ENCODE measurements around the gene EGFL8.

EGFL8 gene

DNA sequence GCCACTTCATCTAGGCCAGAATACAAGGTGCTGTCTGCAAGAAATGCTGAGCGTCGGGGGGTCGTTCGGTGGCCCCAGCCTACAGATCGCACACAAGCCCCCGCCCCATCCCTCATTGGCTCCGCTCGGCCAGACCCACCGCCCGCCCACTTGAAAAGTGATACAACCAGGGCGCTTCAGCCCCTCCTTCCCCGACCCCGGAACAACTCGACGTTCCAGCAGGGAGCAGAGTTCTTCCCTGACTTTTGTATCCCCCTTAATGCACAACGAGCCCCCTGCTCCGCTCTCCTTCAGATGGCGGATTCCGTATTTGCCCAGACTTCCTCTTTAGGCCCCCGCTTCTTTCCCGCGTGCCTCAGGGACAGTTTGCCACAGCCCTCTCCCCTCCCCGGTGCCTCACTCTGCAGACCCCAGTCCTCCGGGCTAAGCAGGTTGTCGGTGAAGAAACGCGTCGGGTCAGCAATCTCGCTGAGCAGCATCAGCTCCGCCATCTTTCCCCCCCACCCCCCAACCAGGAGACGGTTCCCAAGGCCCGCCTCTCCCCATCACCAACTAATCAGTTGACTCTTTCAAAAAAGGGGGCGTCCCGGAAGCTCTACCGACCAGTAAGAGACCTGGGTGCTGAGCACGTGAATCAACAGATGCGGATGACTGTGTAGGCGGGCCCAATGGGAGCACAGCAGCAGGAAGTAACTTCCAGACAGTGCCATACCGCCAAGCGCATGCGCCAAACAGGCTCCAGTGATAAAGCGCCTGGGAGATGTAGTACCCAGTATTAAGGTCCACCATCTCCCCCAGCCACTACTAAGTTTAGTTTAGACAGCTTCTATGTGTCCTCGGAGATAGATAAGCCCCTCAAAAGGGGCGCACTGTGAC is 36.4 kb upstream of the EGFL8 start, which contains the start of gene ATF6B:
Gene ATF6B, minus strand, starts transcription at position 530 of the 876 bp plus-strand sequence. Its CDS starts 39 bp downstream, at position 491.
- TF ChIP-seq TCF12 (IDR thresholded peaks at IDR 0.05; ENCODE audit: low read depth) (0 out of 2 replicates have a peak, but pooled peaks have one; percentile 41), CREB1 (IDR thresholded peaks at IDR 0.05; ENCODE audit: low read depth) (peak; percentile 60; the same call in 1 of the 2 replicates), ZBTB7A (IDR thresholded peaks at IDR 0.05; ENCODE audit: low read depth) (peak; percentile 59; the same call in 1 of the 2 replicates), FOXM1 (IDR thresholded peaks at IDR 0.05; ENCODE audit: borderline replicate concordance, low read depth) (peak; percentile 34; the same call in 1 of the 2 replicates), CEBPB (IDR thresholded peaks at IDR 0.05) (no peak), EP300 (IDR thresholded peaks at IDR 0.05; ENCODE audit: borderline replicate concordance) (no peak), RAD21 (IDR thresholded peaks at IDR 0.05; ENCODE audit: low read depth) (no peak), YY1 (IDR thresholded peaks at IDR 0.05; ENCODE audit: low read depth) (peak; percentile 92), TAF1 (IDR thresholded peaks at IDR 0.05; ENCODE audit: low read depth) (peak; percentile 79), EGR1 (IDR thresholded peaks at IDR 0.05) (peak; percentile 64), NFIC (IDR thresholded peaks at IDR 0.05) (no peak), TEAD4 (IDR thresholded peaks at IDR 0.05) (no peak)
- TF ChIP-seq, protein P1, sequence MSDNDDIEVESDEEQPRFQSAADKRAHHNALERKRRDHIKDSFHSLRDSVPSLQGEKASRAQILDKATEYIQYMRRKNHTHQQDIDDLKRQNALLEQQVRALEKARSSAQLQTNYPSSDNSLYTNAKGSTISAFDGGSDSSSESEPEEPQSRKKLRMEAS (IDR thresholded peaks at IDR 0.05): no peak; the same call in 1 of the 2 replicates
- TF ChIP-seq, protein P2, sequence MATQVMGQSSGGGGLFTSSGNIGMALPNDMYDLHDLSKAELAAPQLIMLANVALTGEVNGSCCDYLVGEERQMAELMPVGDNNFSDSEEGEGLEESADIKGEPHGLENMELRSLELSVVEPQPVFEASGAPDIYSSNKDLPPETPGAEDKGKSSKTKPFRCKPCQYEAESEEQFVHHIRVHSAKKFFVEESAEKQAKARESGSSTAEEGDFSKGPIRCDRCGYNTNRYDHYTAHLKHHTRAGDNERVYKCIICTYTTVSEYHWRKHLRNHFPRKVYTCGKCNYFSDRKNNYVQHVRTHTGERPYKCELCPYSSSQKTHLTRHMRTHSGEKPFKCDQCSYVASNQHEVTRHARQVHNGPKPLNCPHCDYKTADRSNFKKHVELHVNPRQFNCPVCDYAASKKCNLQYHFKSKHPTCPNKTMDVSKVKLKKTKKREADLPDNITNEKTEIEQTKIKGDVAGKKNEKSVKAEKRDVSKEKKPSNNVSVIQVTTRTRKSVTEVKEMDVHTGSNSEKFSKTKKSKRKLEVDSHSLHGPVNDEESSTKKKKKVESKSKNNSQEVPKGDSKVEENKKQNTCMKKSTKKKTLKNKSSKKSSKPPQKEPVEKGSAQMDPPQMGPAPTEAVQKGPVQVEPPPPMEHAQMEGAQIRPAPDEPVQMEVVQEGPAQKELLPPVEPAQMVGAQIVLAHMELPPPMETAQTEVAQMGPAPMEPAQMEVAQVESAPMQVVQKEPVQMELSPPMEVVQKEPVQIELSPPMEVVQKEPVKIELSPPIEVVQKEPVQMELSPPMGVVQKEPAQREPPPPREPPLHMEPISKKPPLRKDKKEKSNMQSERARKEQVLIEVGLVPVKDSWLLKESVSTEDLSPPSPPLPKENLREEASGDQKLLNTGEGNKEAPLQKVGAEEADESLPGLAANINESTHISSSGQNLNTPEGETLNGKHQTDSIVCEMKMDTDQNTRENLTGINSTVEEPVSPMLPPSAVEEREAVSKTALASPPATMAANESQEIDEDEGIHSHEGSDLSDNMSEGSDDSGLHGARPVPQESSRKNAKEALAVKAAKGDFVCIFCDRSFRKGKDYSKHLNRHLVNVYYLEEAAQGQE (IDR thresholded peaks at IDR 0.05; ENCODE audit: low read depth): no peak
- TF ChIP-seq, protein P3, sequence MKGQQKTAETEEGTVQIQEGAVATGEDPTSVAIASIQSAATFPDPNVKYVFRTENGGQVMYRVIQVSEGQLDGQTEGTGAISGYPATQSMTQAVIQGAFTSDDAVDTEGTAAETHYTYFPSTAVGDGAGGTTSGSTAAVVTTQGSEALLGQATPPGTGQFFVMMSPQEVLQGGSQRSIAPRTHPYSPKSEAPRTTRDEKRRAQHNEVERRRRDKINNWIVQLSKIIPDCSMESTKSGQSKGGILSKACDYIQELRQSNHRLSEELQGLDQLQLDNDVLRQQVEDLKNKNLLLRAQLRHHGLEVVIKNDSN (IDR thresholded peaks at IDR 0.05): peak; percentile 95

DNA sequence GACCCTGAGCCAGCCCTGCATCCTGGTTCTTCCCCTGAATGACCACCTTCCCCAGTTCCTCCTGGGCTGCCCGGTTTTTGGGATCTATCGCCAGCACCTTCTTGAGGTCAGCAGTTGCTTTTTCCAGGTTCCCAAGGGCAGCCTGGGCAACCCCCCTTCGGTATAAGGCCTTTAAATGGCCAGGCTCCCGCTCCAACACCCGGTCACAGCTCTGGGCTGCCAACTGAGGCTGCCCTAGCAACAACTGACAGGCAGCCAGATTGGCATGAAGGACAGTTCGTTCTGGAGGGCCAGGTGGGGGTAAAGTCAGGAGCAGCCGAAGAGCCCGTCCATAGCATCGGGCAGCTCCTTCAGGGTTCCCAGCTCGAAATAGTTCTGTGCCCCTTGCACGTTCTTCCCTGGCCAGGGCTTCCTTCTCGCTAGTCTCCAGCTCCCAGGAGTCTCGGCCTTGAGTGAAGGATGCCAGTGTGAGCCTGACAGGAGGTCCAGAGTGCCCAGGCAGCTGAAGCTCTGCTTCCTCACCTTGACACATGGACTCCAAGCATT is 35.6 kb upstream of the EGFL8 start:
- TF ChIP-seq TAF1 (IDR thresholded peaks at IDR 0.05; ENCODE audit: low read depth): no peak
- TF ChIP-seq TEAD4 (IDR thresholded peaks at IDR 0.05): no peak
- no peak for TF ChIP-seq NFIC (IDR thresholded peaks at IDR 0.05)
- TF ChIP-seq ZBTB7A (IDR thresholded peaks at IDR 0.05; ENCODE audit: low read depth): no peak
- no peak for TF ChIP-seq EP300 (IDR thresholded peaks at IDR 0.05; ENCODE audit: borderline replicate concordance)
- TF ChIP-seq, protein P1 (IDR thresholded peaks at IDR 0.05): no peak
- no peak for TF ChIP-seq FOXM1 (IDR thresholded peaks at IDR 0.05; ENCODE audit: borderline replicate concordance, low read depth)
- TF ChIP-seq, protein P3 (IDR thresholded peaks at IDR 0.05): no peak
- no peak for TF ChIP-seq EGR1 (IDR thresholded peaks at IDR 0.05)
- no peak for TF ChIP-seq CEBPB (IDR thresholded peaks at IDR 0.05)
- no peak for TF ChIP-seq RAD21 (IDR thresholded peaks at IDR 0.05; ENCODE audit: low read depth)
- TF ChIP-seq, protein P2 (IDR thresholded peaks at IDR 0.05; ENCODE audit: low read depth): no peak
- no peak for TF ChIP-seq CREB1 (IDR thresholded peaks at IDR 0.05; ENCODE audit: low read depth)
- TF ChIP-seq YY1 (IDR thresholded peaks at IDR 0.05; ENCODE audit: low read depth): no peak
- TF ChIP-seq TCF12 (IDR thresholded peaks at IDR 0.05; ENCODE audit: low read depth): no peak

DNA sequence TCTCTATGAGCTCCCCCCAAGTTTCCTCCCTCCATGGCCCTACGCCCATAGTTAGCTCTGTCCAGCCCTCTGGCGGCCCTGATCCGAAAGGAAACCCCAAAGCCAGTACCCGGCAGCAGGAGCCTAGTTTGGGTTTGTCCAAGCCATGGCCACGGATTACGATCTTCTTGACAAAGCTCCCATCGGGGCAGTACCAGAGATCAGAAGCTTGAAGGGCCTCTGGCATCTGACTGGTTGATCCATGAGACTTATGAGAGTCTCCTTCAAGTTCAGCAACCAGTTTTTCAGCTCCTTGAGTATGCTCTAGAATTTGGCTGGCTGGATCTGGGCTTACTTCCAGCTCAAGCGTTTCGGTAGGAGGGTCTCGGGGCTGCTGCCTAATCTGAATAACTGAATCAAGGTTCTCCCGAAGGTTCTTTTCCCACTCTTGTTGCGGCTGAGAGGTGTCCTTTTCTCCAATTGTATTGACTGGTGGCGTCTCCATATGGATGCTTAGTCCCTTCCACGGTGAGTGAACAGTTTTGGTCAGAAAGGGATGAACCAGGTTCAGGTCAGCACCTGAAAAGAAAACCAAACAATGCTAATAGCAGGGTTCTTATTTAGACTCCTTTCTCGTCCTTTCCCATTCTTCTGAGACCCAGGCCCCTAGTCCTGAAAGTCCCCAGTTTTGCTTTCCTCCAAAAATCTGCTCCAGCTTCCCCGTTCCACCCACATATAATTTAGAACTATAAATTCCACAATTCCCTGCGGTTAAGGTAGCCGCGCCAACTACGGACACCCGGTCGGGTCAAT is 34.9 kb upstream of the EGFL8 start:
- TF ChIP-seq NFIC (IDR thresholded peaks at IDR 0.05): peak; percentile 79
- no peak for TF ChIP-seq CEBPB (IDR thresholded peaks at IDR 0.05)
- TF ChIP-seq TAF1 (IDR thresholded peaks at IDR 0.05; ENCODE audit: low read depth): no peak
- peak; percentile 45; the same call in 1 of the 2 replicates for TF ChIP-seq TCF12 (IDR thresholded peaks at IDR 0.05; ENCODE audit: low read depth)
- TF ChIP-seq EGR1 (IDR thresholded peaks at IDR 0.05): peak; percentile 45; the same call in 1 of the 2 replicates
- TF ChIP-seq EP300 (IDR thresholded peaks at IDR 0.05; ENCODE audit: borderline replicate concordance): no peak

DNA sequence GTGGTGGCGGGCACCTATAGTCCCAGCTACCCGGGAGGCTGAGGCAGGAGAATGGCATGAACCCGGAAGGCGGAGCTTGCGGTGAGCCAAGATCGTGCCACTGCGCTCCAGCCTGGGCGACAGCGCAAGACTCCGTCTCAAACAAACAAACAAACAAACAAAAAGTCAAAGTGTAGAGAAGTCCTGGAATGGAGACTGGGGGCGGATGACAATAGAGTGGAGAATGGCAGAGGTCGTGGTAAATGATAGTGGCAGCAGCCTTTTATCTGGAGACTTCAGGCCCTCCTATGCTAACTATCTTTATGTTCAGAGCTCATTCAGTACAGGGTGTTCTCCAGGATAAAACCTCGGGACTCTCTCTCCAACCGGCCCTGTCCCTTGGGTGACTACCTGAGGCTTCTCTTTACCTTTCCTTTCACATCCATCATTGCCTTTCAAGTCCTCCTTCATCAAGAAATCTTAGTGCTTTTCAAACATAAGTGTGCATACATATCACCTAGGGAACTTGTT is 32.9 kb upstream of the EGFL8 start:
- TF ChIP-seq EGR1 (IDR thresholded peaks at IDR 0.05) (no peak), ZBTB7A (IDR thresholded peaks at IDR 0.05; ENCODE audit: low read depth) (no peak), CREB1 (IDR thresholded peaks at IDR 0.05; ENCODE audit: low read depth) (no peak), NFIC (IDR thresholded peaks at IDR 0.05) (no peak), FOXM1 (IDR thresholded peaks at IDR 0.05; ENCODE audit: borderline replicate concordance, low read depth) (no peak), RAD21 (IDR thresholded peaks at IDR 0.05; ENCODE audit: low read depth) (no peak), EP300 (IDR thresholded peaks at IDR 0.05; ENCODE audit: borderline replicate concordance) (no peak), YY1 (IDR thresholded peaks at IDR 0.05; ENCODE audit: low read depth) (no peak), CEBPB (IDR thresholded peaks at IDR 0.05) (no peak), TCF12 (IDR thresholded peaks at IDR 0.05; ENCODE audit: low read depth) (no peak), TAF1 (IDR thresholded peaks at IDR 0.05; ENCODE audit: low read depth) (no peak), TEAD4 (IDR thresholded peaks at IDR 0.05) (no peak)
- TF ChIP-seq, protein P2 (IDR thresholded peaks at IDR 0.05; ENCODE audit: low read depth): no peak
- TF ChIP-seq, protein P1 (IDR thresholded peaks at IDR 0.05): no peak
- TF ChIP-seq, protein P3 (IDR thresholded peaks at IDR 0.05): no peak
